Activated CD4-positive, alpha-beta memory T cell treated with anti-CD3 and anti-CD28 coated beads, Interleukin-2, amount 10 ng/mL, durations not matched to agents 7 days and 5 days (primary cell): ENCODE measurements around the gene TNFRSF13B. TPM values are rescaled to one million over a fixed set of nuclear protein-coding genes. Genes with fewer than 3 reads are reported as not detected.
"Not testable (repeated sequence)": the region's sequence is repeated elsewhere in the genome, so short reads cannot be mapped to it uniquely, and the experiment has no call there.

Experiments used
- CTCF ChIA-PET: fragments of 350-600 bp; sonication (Branson Sonifier 250); formaldehyde crosslinking; loops from one replicate; lab custom pipeline; 2021; ENCODE audit warnings: antibody characterized with exemption, inconsistent platforms; lab: Charles Lee
- POLR2A ChIA-PET: fragments of 350-600 bp; sonication (Branson Sonifier 250); formaldehyde crosslinking; loops from one replicate; lab custom pipeline; 2021; ENCODE audit warnings: antibody characterized with exemption; lab: Charles Lee
- DNase-seq: peaks from one replicate; pipeline ENCODE4 v3.0.0-alpha.2; 2020
- H3K27ac Mint-ChIP-seq: one replicate; pipeline ENCODE4 v1.8.0; 2021; ENCODE audit warnings: mild to moderate bottlenecking, mixed read lengths
- H3K27me3 Mint-ChIP-seq: one replicate; pipeline ENCODE4 v1.8.0; 2021; ENCODE audit warnings: mixed read lengths
- H3K36me3 Mint-ChIP-seq: one replicate; pipeline ENCODE4 v1.8.0; 2021; ENCODE audit warnings: low read depth, mixed read lengths
- H3K4me1 Mint-ChIP-seq: one replicate; pipeline ENCODE4 v1.8.0; 2021; ENCODE audit warnings: mixed read lengths
- H3K4me3 Mint-ChIP-seq: one replicate; pipeline ENCODE4 v1.8.0; 2021; ENCODE audit warnings: mild to moderate bottlenecking, mixed read lengths
- H3K9me3 Mint-ChIP-seq: one replicate; pipeline ENCODE4 v1.8.0; 2021; ENCODE audit warnings: mixed read lengths
- total RNA-seq, 2 experiments: library from RNA; stranded (reverse); gene quantifications; one replicate each; pipeline ENCODE4 v1.2.3, GENCODE V29; 2021

TNFRSF13B gene
- total RNA-seq, 2 experiments from 2014 or later, result not detected

DNA sequence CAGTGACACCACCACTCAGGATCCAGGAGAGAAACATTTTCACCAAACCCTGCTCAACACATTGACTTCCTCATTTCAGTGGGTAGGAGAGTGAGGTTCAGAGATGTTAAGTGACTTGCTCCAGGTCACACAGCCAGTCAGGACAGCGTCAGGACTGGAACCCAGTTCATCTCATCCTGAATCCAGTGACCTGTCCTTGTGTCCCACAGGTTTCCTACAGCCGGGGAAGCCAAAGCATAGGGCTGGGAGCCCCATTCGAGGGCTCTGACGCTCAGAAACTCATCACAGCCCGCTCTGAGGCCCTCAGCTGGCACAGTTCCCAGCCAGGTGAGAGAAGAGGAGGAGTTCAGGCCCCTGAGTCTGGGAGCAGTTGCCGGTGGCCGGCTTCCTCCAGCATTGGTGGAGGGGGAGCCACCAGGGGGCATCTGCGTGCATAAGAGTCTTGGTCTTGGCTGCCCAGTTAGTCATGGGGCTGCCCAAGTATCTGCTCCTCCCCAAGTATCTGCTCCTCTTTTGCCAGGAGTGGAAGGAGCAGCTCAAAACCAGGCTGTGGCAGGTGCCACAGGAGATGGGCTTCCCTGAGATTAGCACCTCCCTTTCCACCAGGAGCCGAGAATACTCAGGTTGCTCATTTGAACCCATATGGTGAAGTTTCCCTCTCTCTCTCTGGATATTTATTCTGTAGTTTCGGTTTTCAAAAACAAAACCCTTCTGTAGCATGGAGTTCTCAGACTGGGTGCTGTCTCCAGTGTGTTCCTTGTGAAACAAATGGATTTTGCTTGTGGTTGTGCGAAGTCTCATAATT lies 56.0 kb downstream of the TNFRSF13B start:
- peaks cover 16% of the 10 kb centered on the region for H3K27me3 Mint-ChIP-seq
- ChIA-PET CTCF (interaction anchor here (1.6 to 2.9 kb wide), 2 partner anchors 74 to 76 kb away, joined by 5 to 13 read pairs; no protein-coding TSS in a partner anchor), POLR2A (no interaction called here)
- peak; percentile 51 for DNase-seq
- no peaks in the 10 kb centered on the region for H3K4me1 Mint-ChIP-seq
- no peaks in the 10 kb centered on the region for H3K9me3 Mint-ChIP-seq
- H3K4me3 Mint-ChIP-seq, result no peak overlapping the region
- H3K36me3 Mint-ChIP-seq, result no peaks in the 10 kb centered on the region
- no peak overlapping the region for H3K27ac Mint-ChIP-seq

DNA sequence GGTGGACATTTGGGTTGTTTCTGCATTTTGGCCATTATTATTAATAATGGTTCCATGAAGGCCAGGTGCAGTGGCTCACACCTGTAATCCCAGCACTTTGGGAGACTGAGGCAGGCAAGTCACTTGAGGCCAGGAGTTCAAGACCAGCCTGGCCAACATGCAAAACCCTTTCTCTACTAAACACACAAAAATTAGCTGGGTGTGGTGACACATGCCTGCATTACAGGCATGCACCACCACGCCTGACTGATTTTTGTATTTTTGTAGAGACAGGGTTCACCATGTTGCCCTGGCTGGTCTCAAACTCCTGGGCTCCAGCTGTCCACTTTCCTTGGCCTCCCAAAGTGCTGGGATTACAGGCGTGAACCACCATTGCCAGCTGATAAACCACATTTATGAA lies 58.5 kb downstream of the TNFRSF13B start:
- H3K36me3 Mint-ChIP-seq, result no peaks in the 10 kb centered on the region
- H3K9me3 Mint-ChIP-seq, result no peaks in the 10 kb centered on the region
- no peak overlapping the region for H3K4me3 Mint-ChIP-seq
- H3K27ac Mint-ChIP-seq, result no peak overlapping the region
- ChIA-PET POLR2A (no interaction called here), CTCF (interaction anchor here (1.1 kb wide), 1 partner anchor 78 kb away, joined by 3 read pairs; no protein-coding TSS in a partner anchor)
- DNase-seq, result no peak
- peaks cover 29% of the 10 kb centered on the region for H3K27me3 Mint-ChIP-seq
- no peaks in the 10 kb centered on the region for H3K4me1 Mint-ChIP-seq

DNA sequence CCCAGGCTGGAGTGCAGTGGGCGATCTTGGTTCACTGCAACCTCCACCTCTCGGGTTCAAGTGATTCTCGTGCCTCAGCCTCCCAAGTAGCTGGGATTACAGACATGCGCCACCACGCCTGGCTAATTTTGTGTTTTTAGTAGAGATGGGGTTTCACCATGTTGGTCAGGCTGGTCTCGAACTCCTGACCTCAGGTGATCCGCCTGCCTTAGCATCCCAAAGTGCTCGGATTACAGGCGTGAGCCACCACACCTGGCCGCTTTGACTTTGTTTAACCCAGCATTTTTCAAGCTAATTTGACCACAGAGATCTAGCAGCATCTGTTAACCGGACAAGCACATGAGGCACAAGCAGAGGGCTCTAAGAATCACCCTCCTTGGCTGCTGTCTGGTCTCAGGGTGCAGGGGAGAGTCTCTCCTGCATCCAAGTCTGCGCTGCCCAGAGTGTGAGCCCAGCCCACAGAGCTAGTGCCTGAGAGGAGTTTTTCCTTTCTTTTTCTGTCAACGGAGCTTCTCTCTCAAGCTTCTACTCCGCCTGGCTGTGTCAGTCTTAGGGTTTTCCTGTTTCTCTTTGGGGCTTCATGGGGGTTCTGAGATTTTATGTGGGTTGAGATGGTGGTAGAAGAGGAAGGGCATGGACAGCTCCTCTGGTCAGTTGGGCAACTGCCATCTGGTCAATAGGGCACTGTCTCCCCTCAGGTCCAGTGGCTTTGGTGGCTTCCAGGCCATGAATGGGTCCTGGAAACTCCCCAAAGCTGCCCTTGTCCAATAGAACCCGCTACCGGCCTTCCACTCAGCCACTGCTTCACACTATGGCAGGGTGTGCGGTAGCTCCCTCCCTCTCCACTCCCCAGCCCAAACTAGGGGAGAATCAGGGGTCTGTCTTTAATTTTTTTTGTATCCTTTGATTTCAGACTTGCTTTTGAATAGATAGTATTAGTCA lies 59.6 kb downstream of the TNFRSF13B start:
- Mint-ChIP-seq H3K27me3 (peaks cover 37% of the 10 kb centered on the region), H3K4me3 (no peak overlapping the region), H3K36me3 (no peaks in the 10 kb centered on the region), H3K27ac (no peak overlapping the region), H3K9me3 (no peaks in the 10 kb centered on the region), H3K4me1 (peaks cover under 1% of the 10 kb centered on the region)
- no peak for DNase-seq
- CTCF ChIA-PET, result interaction anchor here (1.1 kb wide), 1 partner anchor 79 kb away, joined by 3 read pairs; no protein-coding TSS in a partner anchor
- POLR2A ChIA-PET, result no interaction called here

DNA sequence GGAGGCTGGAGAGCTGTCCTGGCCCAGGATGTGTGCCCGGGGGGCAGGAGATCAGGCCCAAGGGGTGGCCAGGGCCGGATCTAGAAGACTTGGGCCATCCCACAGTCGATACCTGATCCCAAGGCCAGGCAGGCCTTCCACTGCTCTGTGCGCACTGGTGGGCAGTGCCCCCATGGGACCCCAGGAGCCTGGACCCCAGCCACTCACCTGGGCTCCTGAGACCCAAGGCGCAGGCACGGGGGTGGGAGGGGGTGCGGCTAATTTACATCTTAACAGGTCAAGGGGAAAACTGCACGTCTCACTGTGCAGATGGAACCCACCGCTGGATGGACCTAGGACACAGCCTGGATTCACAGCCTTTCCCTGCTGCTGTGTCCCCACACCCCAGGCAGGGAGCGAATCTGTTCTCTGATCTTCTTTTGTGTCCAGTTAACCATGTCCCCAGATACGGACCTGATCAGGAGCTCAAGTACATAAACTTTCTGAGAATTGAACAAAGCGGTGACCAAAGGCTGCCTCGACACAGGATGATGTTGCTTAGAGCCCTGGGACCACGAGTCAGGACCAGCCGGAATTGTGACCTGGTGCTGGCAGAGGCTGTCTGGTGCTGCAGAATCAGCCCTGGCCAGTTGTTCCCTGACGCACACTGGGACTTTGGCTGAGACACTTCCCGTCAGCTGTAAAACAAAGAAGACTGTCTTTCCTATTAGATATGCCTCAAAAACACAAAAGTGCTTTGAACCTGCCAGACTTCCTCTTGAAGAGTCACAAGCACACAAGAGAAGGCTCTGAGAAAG lies 60.6 kb downstream of the TNFRSF13B start:
- no peaks in the 10 kb centered on the region for H3K36me3 Mint-ChIP-seq
- peak; percentile 13 for DNase-seq
- no peak overlapping the region for H3K27ac Mint-ChIP-seq
- H3K27me3 Mint-ChIP-seq, result peaks cover 44% of the 10 kb centered on the region
- peaks cover 8% of the 10 kb centered on the region for H3K4me1 Mint-ChIP-seq
- ChIA-PET CTCF (no interaction called here), POLR2A (no interaction called here)
- no peaks in the 10 kb centered on the region for H3K9me3 Mint-ChIP-seq
- no peak overlapping the region for H3K4me3 Mint-ChIP-seq

DNA sequence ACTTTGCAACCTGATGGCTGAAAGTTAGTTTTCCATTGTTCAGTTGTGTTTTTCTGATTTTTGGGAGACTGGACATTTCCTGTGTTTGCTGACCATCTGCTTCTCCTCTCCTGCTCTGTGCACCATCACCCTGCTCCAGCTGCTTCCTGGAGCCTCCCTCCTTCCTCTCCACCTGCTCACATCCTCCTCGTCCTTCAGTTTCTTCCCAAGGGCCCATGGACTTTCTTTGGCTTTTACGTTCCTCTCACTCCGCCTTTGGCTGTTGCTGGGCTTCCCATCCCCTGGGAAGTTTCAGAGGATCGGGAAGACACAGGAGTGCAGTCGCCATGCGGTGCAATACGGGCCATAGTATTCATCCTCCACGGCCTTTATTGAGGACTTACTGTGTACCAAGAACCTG lies 61.6 kb downstream of the TNFRSF13B start:
- Mint-ChIP-seq H3K4me1 (peaks cover 12% of the 10 kb centered on the region), H3K4me3 (no peak overlapping the region), H3K27ac (no peak overlapping the region), H3K9me3 (no peaks in the 10 kb centered on the region), H3K36me3 (no peaks in the 10 kb centered on the region), H3K27me3 (peaks cover 50% of the 10 kb centered on the region)
- ChIA-PET CTCF (no interaction called here), POLR2A (no interaction called here)
- peak; percentile 5 for DNase-seq

DNA sequence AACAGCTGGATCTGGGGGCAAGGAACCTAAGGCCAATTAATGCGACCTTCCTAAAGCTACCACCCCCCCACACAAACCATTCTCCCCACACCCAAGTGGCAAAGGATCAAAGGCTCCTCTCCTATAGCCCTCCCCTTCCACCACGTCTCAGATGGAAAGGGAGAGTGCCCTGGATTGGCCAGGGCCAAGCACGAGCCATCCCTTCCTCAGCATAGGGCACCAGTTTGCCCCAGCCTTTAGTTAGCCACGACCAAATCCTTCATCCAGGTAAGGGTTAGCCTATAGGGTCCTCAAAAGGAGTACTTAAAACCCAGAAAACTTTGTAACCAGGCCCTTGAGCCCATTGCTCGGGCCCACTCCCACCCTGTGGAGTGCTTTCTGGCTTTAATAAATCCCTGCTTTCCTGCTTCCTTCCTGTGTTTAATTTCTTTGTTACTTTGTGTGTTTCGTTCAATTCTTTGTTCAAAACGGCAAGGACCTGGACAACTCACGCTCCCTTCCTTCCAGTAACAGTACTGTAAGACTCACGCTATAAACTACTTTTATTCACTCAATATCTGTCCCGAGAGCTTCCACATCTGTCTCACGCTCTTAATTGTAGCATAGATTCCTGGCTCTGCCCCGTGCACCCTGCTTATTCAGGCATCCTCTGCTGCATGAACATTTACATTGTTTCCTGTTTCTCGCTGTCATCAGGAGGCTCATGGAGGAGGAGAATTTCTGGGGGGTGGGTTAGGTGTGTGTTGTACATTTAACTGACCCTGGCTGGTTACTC lies 62.3 kb downstream of the TNFRSF13B start:
- H3K27me3 Mint-ChIP-seq, result peaks cover 55% of the 10 kb centered on the region
- no peaks in the 10 kb centered on the region for H3K9me3 Mint-ChIP-seq
- ChIA-PET CTCF (no interaction called here), POLR2A (no interaction called here)
- no peaks in the 10 kb centered on the region for H3K36me3 Mint-ChIP-seq
- H3K27ac Mint-ChIP-seq, result no peak overlapping the region
- DNase-seq, result peak; percentile 1
- H3K4me3 Mint-ChIP-seq, result no peak overlapping the region
- peaks cover 12% of the 10 kb centered on the region for H3K4me1 Mint-ChIP-seq

DNA sequence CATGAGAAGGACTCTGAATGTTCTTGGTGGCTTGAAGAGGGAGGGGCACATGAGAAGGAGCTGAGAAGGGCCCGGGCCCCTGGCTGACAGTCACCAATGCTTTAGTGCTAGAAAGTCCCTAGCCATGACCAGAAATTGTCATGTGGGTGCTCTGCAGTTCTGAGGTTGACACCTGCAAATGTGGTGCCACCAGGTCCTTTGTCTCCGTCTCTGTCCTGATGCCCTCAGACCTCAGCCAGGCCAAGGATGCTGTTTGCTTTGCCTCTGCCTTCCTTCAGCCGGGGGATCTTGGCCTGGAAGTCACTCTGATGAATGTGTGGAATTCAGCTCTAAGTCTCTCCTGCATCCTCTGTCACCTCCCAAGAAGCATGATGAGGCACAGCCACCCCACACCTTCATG lies 63.6 kb downstream of the TNFRSF13B start:
- DNase-seq, result peak; percentile 12
- CTCF ChIA-PET, result no interaction called here
- POLR2A ChIA-PET, result no interaction called here
- H3K4me3 Mint-ChIP-seq, result no peak overlapping the region
- H3K27ac Mint-ChIP-seq, result no peak overlapping the region
- H3K36me3 Mint-ChIP-seq, result no peaks in the 10 kb centered on the region
- no peaks in the 10 kb centered on the region for H3K9me3 Mint-ChIP-seq
- H3K27me3 Mint-ChIP-seq, result peaks cover 62% of the 10 kb centered on the region
- H3K4me1 Mint-ChIP-seq, result peaks cover 12% of the 10 kb centered on the region

DNA sequence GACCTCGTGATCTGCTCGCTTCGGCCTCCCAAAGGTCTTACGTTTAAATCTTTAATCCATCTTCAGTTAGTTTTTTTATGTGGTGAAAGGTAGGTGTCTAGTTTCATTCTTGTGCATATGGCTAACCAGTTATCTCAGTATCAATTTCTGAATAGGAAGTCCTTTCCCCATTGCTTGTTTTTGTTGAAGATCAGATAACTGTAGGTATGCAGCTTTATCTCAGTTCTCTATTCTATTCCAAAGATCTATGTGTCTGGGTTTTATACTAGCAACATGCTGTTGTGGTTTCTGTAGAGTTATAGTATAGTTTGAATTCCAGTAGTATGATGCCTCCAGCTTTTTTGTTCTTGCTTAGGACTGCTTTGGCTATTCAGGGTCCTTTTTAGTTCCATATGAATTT lies 65.2 kb downstream of the TNFRSF13B start:
- ChIA-PET CTCF (no interaction called here), POLR2A (interaction anchor here (0.6 kb wide), 1 partner anchor 87 kb away, joined by 3 read pairs; no protein-coding TSS in a partner anchor)
- no peaks in the 10 kb centered on the region for H3K36me3 Mint-ChIP-seq
- H3K27me3 Mint-ChIP-seq, result peaks cover 66% of the 10 kb centered on the region
- H3K4me3 Mint-ChIP-seq, result no peak overlapping the region
- no peak overlapping the region for H3K27ac Mint-ChIP-seq
- no peaks in the 10 kb centered on the region for H3K9me3 Mint-ChIP-seq
- no peak for DNase-seq
- H3K4me1 Mint-ChIP-seq, result peaks cover 12% of the 10 kb centered on the region

DNA sequence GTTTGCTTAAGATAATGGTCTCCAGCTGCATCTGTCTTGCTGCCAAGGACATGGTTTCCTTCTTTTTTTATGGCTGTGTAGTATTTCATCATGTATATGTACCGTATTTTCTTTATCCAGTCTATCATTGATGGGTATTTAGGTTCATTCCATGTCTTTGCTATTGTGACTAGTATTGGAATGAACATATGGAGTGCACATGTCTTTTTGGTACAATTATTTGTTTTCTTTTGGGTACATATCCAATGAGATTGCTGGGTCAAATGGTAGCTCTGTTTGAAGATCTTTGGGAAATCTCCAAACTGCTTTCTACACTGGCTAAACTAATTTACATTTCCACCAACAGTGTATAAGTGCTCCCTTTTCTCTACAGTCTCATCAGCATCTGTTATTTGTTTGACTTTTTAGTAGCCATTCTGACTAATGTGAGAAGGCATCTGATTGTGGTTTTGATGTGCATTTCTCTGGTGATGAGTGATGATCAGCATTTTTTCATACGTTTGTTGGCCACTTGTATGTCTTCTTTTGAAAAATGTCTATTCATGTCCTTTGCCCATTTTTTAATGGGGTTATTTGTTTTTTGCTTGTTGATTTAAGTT lies 66.2 kb downstream of the TNFRSF13B start:
- H3K36me3 Mint-ChIP-seq, result no peaks in the 10 kb centered on the region
- POLR2A ChIA-PET, result interaction anchor here (0.6 kb wide), 1 partner anchor 88 kb away, joined by 3 read pairs; no protein-coding TSS in a partner anchor
- peaks cover 74% of the 10 kb centered on the region for H3K27me3 Mint-ChIP-seq
- H3K4me3 Mint-ChIP-seq, result no peak overlapping the region
- H3K27ac Mint-ChIP-seq, result no peak overlapping the region
- peaks cover 12% of the 10 kb centered on the region for H3K4me1 Mint-ChIP-seq
- no peak for DNase-seq
- H3K9me3 Mint-ChIP-seq, result no peaks in the 10 kb centered on the region
- CTCF ChIA-PET, result interaction anchor here (0.6 kb wide), 1 partner anchor 93 kb away, joined by 3 read pairs; no protein-coding TSS in a partner anchor

DNA sequence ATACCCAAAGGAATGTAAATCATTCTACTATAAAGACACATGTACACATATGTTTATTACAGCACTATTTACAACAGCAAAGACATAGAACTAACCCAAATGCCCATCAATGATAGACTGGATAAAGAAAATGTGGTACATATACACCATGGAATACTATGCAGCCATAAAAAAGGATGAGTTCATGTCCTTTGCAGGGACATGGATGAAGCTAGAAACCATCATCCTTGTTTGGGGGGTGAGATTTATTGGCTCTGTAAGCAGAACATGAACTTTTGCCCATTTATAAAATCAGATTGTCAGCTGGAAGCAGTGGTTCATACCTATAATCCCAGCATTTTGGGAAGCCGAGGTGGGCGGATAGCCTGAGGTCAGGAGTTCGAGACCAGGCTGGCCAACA lies 68.8 kb downstream of the TNFRSF13B start:
- H3K27ac Mint-ChIP-seq, DNase-seq, CTCF ChIA-PET, H3K4me3 Mint-ChIP-seq, H3K9me3 Mint-ChIP-seq, POLR2A ChIA-PET, H3K36me3 Mint-ChIP-seq: not testable (repeated sequence)
- Mint-ChIP-seq H3K4me1 (peaks cover 12% of the 10 kb centered on the region), H3K27me3 (peaks cover 68% of the 10 kb centered on the region)

DNA sequence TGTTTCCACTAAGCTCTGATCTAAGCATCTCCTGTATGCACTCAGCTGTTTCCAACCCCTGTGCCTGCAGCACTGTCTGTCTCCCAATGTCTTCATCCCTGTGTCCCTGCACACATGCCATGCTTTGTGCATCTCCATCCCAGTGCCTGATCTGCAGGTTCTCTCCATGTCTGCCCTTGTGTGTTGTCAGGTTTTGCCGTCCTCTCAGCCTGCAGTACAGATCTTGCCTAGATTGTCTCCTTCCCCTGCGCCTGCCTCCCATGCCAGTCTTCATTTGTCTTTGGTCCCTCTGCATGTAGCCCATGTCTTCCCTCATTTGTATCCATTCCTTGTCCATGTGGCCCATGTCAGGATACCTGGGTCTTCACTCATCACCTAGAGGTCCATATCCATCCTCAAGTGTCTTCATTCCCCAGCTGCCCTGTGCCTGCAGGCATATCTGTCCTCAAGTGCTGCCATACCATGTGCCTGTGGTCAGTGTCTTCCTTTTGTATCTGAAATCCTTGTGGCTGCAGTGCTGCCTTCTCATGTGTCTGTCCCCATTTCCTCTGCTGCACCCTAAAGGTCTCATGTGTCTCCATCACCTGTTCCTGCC lies 71.5 kb downstream of the TNFRSF13B start:
- H3K36me3 Mint-ChIP-seq, result no peaks in the 10 kb centered on the region
- H3K9me3 Mint-ChIP-seq, result no peaks in the 10 kb centered on the region
- CTCF ChIA-PET, result no interaction called here
- H3K27me3 Mint-ChIP-seq, result peaks cover 47% of the 10 kb centered on the region
- H3K4me3 Mint-ChIP-seq, result no peak overlapping the region
- POLR2A ChIA-PET, result no interaction called here
- no peak overlapping the region for H3K27ac Mint-ChIP-seq
- no peak for DNase-seq
- no peaks in the 10 kb centered on the region for H3K4me1 Mint-ChIP-seq
